Smooth muscle cell (in vitro differentiated cells): ENCODE measurements around the gene FRMPD4. TPM values are rescaled to one million over a fixed set of nuclear protein-coding genes. Genes with fewer than 3 reads are reported as not detected.

Experiments
- DNase-seq: peaks from one replicate; lab custom pipeline; 2025; ENCODE audit not compliant: unreplicated experiment; lab: John Stamatoyannopoulos, UW
- H2AFZ ChIP-seq: fragments of 200-600 bp; sonication (generic); 2 replicates; pipeline ENCODE4 v1.6.0; 2016; ENCODE audit warnings: antibody characterized with exemption, low read depth, mild to moderate bottlenecking
- H3F3A ChIP-seq: fragments of 200-600 bp; sonication (generic); 2 replicates; pipeline ENCODE4 v1.6.0; 2017; ENCODE audit warnings: antibody characterized with exemption, low read depth
- H3K27ac ChIP-seq: fragments of 200-600 bp; sonication (generic); 2 replicates; pipeline ENCODE4 v1.5.1; 2016; ENCODE audit warnings: low read depth, mild to moderate bottlenecking
- H3K27me3 ChIP-seq: fragments of 200-600 bp; sonication (generic); 2 replicates; pipeline ENCODE4 v1.6.1; 2016; ENCODE audit warnings: low read depth, mild to moderate bottlenecking
- H3K36me3 ChIP-seq: fragments of 200-600 bp; sonication (generic); 2 replicates; pipeline ENCODE4 v1.5.1; 2016; ENCODE audit warnings: low read depth
- H3K4me1 ChIP-seq: fragments of 200-600 bp; sonication (generic); 2 replicates; pipeline ENCODE4 v1.5.1; 2016; ENCODE audit warnings: low read depth
- H3K4me2 ChIP-seq: fragments of 200-600 bp; sonication (generic); 2 replicates; pipeline ENCODE4 v1.6.0; 2016; ENCODE audit warnings: mild to moderate bottlenecking
- H3K4me3 ChIP-seq: fragments of 200-600 bp; sonication (generic); 2 replicates; pipeline ENCODE4 v1.5.1; 2016; ENCODE audit warnings: mild to moderate bottlenecking
- H3K79me2 ChIP-seq: fragments of 200-600 bp; sonication (generic); 2 replicates; pipeline ENCODE4 v1.6.0; 2016; ENCODE audit warnings: low read depth, mild to moderate bottlenecking
- H3K9ac ChIP-seq: fragments of 200-600 bp; sonication (generic); 2 replicates; pipeline ENCODE4 v1.6.0; 2016; ENCODE audit warnings: low read depth
- H3K9me3 ChIP-seq: fragments of 200-600 bp; sonication (generic); replicated peaks from 2 replicates; pipeline ENCODE4 v1.5.1; 2016; ENCODE audit warnings: low read depth
- H4K20me1 ChIP-seq: fragments of 200-600 bp; sonication (generic); 2 replicates; pipeline ENCODE4 v1.6.0; 2016; ENCODE audit warnings: low read depth
- CTCF ChIP-seq: fragments of 200-600 bp; sonication (generic); IDR thresholded peaks from 2 replicates; pipeline ENCODE4 v1.5.1; 2017; ENCODE audit warnings: borderline replicate concordance, mild to moderate bottlenecking, antibody characterized with exemption; ENCODE audit not compliant: insufficient read depth, poor library complexity, severe bottlenecking
- WGBS: methylation state at CpG from one replicate; pipeline ENCODE4 v1.1.7; 2016; ENCODE audit warnings: low lambda C conversion rate; 5-methylcytosine and 5-hydroxymethylcytosine counted together
- polyA plus RNA-seq: library from polyadenylated mRNA; unstranded; fragments of >200 nt; fragmentation: Nextera tagmentation; extraction: Ambion mirVana; gene quantifications from 2 replicates; pipeline ENCODE4 v1.2.1, GENCODE V29; 2016
- total RNA-seq: library from RNA; depleted of rRNA; stranded (reverse); fragments of >200 nt; gene quantifications from 2 replicates; pipeline ENCODE4 v1.2.3, GENCODE V29; 2014

FRMPD4 gene
- total and polyA plus RNA-seq, 2 experiments from 2014 or later: 0.13 TPM; not detected in 1

- Histone ChIP-seq H2AFZ (no peak overlapping the region), H3K27ac (no peak overlapping the region), H3K9me3 (no peaks in the 10 kb centered on the region), H3K27me3 (no peaks in the 10 kb centered on the region), H3K36me3 (no peaks in the 10 kb centered on the region), H3K4me2 (no peak overlapping the region), H3K4me1 (no peaks in the 10 kb centered on the region), H3K4me3 (no peak overlapping the region), H3F3A (no peaks in the 10 kb centered on the region), H4K20me1 (no peaks in the 10 kb centered on the region), H3K9ac (no peak overlapping the region), H3K79me2 (no peaks in the 10 kb centered on the region)
- TF ChIP-seq CTCF: no peak
- DNase-seq: no peak
- 71% methylated on average over 5 of the region's 5 CpGs for WGBS
Measured at GRCh38 chrX:12234534-12235329, 96.5 kb downstream of the FRMPD4 start.

GRCh38 chrX:12236156-12236555 is 97.9 kb downstream of the FRMPD4 start:
- no peaks in the 10 kb centered on the region for H3K36me3 ChIP-seq
- no peak overlapping the region for H3K27ac ChIP-seq
- no peak for DNase-seq
- 59% methylated on average over 2 of the region's 2 CpGs for WGBS
- no peaks in the 10 kb centered on the region for H4K20me1 ChIP-seq
- H3F3A ChIP-seq: no peaks in the 10 kb centered on the region
- no peak overlapping the region for H3K4me2 ChIP-seq
- no peak for TF ChIP-seq CTCF
- H3K4me3 ChIP-seq: no peak overlapping the region
- H3K4me1 ChIP-seq: no peaks in the 10 kb centered on the region
- no peak overlapping the region for H3K9ac ChIP-seq
- no peaks in the 10 kb centered on the region for H3K79me2 ChIP-seq
- no peak overlapping the region for H2AFZ ChIP-seq
- H3K9me3 ChIP-seq: no peaks in the 10 kb centered on the region
- no peaks in the 10 kb centered on the region for H3K27me3 ChIP-seq

- Histone ChIP-seq H2AFZ (no peak overlapping the region), H3F3A (no peaks in the 10 kb centered on the region), H3K4me2 (no peak overlapping the region), H3K9ac (no peak overlapping the region), H3K79me2 (no peaks in the 10 kb centered on the region), H3K9me3 (no peaks in the 10 kb centered on the region), H3K27ac (no peak overlapping the region), H3K4me3 (no peak overlapping the region), H3K36me3 (no peaks in the 10 kb centered on the region), H3K4me1 (no peaks in the 10 kb centered on the region), H4K20me1 (no peaks in the 10 kb centered on the region), H3K27me3 (no peaks in the 10 kb centered on the region)
- TF ChIP-seq CTCF: no peak
- no peak for DNase-seq
Measured at GRCh38 chrX:12237131-12237530, 98.9 kb downstream of the FRMPD4 start.

GRCh38 chrX:12237771-12238170 is 99.5 kb downstream of the FRMPD4 start:
- no peak for TF ChIP-seq CTCF
- Histone ChIP-seq H3K27ac (no peak overlapping the region), H3K4me3 (no peak overlapping the region), H3F3A (no peaks in the 10 kb centered on the region), H3K9ac (no peak overlapping the region), H3K27me3 (no peaks in the 10 kb centered on the region), H3K36me3 (no peaks in the 10 kb centered on the region), H3K79me2 (no peaks in the 10 kb centered on the region), H3K4me2 (no peak overlapping the region), H3K9me3 (no peaks in the 10 kb centered on the region), H3K4me1 (no peaks in the 10 kb centered on the region), H4K20me1 (no peaks in the 10 kb centered on the region), H2AFZ (no peak overlapping the region)
- DNase-seq: no peak
- WGBS: 79% methylated on average over 2 of the region's 2 CpGs
